Measurements from ENCODE around the gene SHROOM1.

The SHROOM1 gene

GRCh38 chr5:132825033-132825833 is 5.2 kb downstream of the SHROOM1 start:
- H3K27ac ChIP-seq, result no peak overlapping the region
- no peak for TF ChIP-seq ZFX (IDR thresholded peaks at IDR 0.05; ENCODE audit: borderline replicate concordance)
- TF ChIP-seq, protein P1, sequence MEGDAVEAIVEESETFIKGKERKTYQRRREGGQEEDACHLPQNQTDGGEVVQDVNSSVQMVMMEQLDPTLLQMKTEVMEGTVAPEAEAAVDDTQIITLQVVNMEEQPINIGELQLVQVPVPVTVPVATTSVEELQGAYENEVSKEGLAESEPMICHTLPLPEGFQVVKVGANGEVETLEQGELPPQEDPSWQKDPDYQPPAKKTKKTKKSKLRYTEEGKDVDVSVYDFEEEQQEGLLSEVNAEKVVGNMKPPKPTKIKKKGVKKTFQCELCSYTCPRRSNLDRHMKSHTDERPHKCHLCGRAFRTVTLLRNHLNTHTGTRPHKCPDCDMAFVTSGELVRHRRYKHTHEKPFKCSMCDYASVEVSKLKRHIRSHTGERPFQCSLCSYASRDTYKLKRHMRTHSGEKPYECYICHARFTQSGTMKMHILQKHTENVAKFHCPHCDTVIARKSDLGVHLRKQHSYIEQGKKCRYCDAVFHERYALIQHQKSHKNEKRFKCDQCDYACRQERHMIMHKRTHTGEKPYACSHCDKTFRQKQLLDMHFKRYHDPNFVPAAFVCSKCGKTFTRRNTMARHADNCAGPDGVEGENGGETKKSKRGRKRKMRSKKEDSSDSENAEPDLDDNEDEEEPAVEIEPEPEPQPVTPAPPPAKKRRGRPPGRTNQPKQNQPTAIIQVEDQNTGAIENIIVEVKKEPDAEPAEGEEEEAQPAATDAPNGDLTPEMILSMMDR (IDR thresholded peaks at IDR 0.05), result no peak

GRCh38 chr5:132824426-132824825 is 6.0 kb downstream of the SHROOM1 start:
- no peak overlapping the region for H3K27ac ChIP-seq
- TF ChIP-seq ZFX (IDR thresholded peaks at IDR 0.05; ENCODE audit: borderline replicate concordance), result no peak
- TF ChIP-seq, protein P1 (IDR thresholded peaks at IDR 0.05), result no peak

DNA sequence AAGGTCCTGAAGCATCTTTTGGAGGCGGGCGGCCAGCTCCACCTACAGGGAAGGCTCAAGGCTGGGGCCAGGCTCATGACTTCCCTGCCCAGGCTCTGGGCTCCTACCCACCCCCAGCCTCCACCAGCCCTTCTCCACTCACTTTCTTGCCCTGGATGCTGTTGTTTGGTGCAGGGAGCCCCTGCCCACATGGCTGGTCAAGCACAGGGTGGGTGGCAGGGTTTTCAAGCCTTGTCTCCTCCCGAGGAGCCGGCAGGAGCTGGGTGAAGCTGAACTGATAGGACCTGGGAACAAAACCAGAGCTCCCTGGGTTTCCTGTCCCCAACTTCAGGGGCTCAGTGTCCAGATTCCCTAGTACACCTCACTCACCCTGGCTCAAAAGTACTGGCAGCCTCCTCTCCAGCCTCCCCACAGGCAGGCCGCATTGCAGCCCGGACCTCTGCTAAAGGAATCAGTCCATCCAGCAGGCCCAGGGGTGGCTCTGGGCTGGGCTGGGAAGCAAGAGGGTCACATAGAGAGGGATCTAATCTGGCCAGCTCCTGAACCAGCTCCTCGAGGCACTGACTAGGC is 6.9 kb downstream of the SHROOM1 start:
- TF ChIP-seq, protein P1 (IDR thresholded peaks at IDR 0.05), result no peak
- no peak for TF ChIP-seq ZFX (IDR thresholded peaks at IDR 0.05; ENCODE audit: borderline replicate concordance)
- no peak overlapping the region for H3K27ac ChIP-seq

- H3K27ac ChIP-seq, result no peak overlapping the region
- no peak for TF ChIP-seq ZFX (IDR thresholded peaks at IDR 0.05; ENCODE audit: borderline replicate concordance)
- TF ChIP-seq, protein P1 (IDR thresholded peaks at IDR 0.05), result no peak
These were observed 7.6 kb downstream of the SHROOM1 start for GRCh38 chr5:132822650-132823480.

DNA sequence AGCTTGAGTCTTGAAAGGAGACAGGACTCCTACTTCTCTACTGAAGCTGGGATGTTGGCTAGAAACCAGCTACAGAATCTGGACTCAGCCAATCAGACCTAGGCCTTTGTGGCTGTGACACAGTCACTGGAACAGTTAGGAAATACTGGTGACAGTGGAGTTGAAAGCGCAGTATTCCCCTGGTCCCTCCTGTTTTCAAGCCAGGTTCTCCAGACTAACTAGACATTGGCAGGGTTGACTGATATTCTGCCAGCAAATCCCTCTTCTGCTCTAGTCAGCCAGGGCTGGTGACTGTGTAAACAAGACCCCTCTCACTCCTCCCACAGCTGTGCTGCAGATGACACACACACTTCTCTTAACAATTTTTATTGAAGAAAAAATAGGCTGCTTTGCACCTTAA is 8.7 kb downstream of the SHROOM1 start:
- no peak overlapping the region for H3K27ac ChIP-seq
- TF ChIP-seq, protein P1 (IDR thresholded peaks at IDR 0.05), result no peak
- no peak for TF ChIP-seq ZFX (IDR thresholded peaks at IDR 0.05; ENCODE audit: borderline replicate concordance)

DNA sequence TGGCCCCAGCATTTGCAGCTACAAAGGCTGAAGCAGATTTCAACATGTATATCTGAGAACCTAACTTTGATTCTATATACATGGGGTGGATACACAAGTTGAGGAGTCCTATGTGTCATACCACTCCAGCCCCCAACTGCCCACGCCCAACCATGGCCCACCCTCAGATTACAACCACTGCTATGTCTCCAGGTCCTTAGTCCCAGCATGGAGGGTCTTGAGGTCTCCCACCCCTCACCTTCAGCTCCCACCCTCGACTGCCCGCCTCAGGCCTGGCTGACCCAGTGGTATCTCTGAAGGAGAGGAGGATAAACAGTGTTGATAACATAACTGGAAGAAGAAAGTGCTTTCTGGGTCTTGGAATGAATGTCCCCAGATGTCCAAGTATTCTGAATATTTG is 9.1 kb downstream of the SHROOM1 start:
- no peak for TF ChIP-seq ZFX (IDR thresholded peaks at IDR 0.05; ENCODE audit: borderline replicate concordance)
- H3K27ac ChIP-seq, result no peak overlapping the region

DNA sequence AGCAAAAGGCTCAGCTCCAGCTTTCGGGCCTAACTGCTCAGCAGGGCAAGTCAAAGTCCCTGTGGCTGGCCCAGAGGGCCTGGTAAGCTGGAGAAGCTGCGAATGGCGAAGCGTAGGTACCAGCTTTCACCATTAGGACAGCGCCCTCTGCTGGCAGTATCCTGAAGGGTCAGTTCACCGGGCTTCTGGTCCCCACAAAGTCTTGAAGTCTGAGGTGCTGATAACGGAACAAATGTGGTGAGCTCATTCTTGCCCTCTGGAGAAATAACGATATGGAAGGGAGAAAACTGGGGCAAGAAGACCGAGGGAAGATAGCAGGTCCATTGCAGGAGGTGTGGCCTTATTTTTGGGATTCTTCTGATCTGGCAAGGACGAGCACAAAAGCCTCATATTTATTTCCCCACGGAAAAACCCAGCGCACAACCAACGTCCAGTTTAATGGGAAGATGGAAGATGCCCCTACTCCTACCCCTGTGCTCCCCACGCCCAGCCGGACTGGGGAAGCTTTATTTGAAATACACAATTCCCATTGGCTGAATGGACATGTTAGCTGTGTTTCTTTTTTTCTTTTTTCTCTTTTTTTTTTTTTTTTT is 10.2 kb downstream of the SHROOM1 start:
- H3K27ac ChIP-seq, result no peak overlapping the region
- TF ChIP-seq, protein P1 (IDR thresholded peaks at IDR 0.05), result peak; percentile 93
- TF ChIP-seq ZFX (IDR thresholded peaks at IDR 0.05; ENCODE audit: borderline replicate concordance), result no peak

Measured in 22Rv1 (cell line).